Measurements from ENCODE around the gene PSMC3. TPM values are rescaled to one million over a fixed set of nuclear protein-coding genes. Genes with fewer than 3 reads are reported as not detected.

PSMC3 gene
- total RNA-seq, 1 donor from 2014 or later: 79.6 TPM

- DNase-seq: no peak
These were observed 50.6 kb downstream of the PSMC3 start for GRCh38 chr11:47375546-47376085.

GRCh38 chr11:47375020-47375419, 51.2 kb downstream of the PSMC3 start:
- DNase-seq: no peak

- DNase-seq: no peak
These were observed 51.6 kb downstream of the PSMC3 start for GRCh38 chr11:47374720-47375019.

- peak; percentile 25 for DNase-seq
These were observed 52.1 kb downstream of the PSMC3 start for GRCh38 chr11:47373876-47374719.

- DNase-seq: no peak
These were observed 53.8 kb downstream of the PSMC3 start for GRCh38 chr11:47372422-47372821.

- no peak for DNase-seq
These were observed 56.6 kb downstream of the PSMC3 start for GRCh38 chr11:47369676-47370075.

Small RNA genes lying within 50 kb of the gene (small RNA-seq; reads per million reads assigned to genes)
- gene MIR4487 (ENCODE audit: low replicate concordance): not detected

Other genes with a start within 250 kb of the PSMC3 start
- 85.1 TPM for gene ARFGAP2, start 249.6 kb downstream of the PSMC3 start, total RNA-seq
- gene PACSIN3, start 240.0 kb downstream of the PSMC3 start, total RNA-seq: 33.6 TPM
- 20.6 TPM for gene DDB2, start 211.5 kb downstream of the PSMC3 start, total RNA-seq
- 18.8 TPM for gene ACP2, start 177.6 kb downstream of the PSMC3 start, total RNA-seq
- 34.4 TPM for gene NR1H3, start 168.4 kb downstream of the PSMC3 start, total RNA-seq
- gene MADD, start 156.3 kb downstream of the PSMC3 start, total RNA-seq: 28.8 TPM
- gene MYBPC3, start 73.7 kb downstream of the PSMC3 start, total RNA-seq: 0.30 TPM
- 7.5 TPM for gene SPI1, start 47.9 kb downstream of the PSMC3 start, total RNA-seq
- 22.2 TPM for gene SLC39A13, start 17.8 kb downstream of the PSMC3 start, total RNA-seq
- 2.5 TPM for gene RAPSN, start 22.7 kb upstream of the PSMC3 start, total RNA-seq
- 102 TPM for gene CELF1, start 126.7 kb upstream of the PSMC3 start, total RNA-seq
- gene PTPMT1, start 139.2 kb upstream of the PSMC3 start, total RNA-seq: 26.9 TPM
- 15.7 TPM for gene KBTBD4, start 152.5 kb upstream of the PSMC3 start, total RNA-seq
- 44.2 TPM for gene NDUFS3, start 152.6 kb upstream of the PSMC3 start, total RNA-seq
- gene FAM180B, start 160.2 kb upstream of the PSMC3 start, total RNA-seq: 0.99 TPM
- 1.3 TPM for gene C1QTNF4, start 168.0 kb upstream of the PSMC3 start, total RNA-seq
- 34.4 TPM for gene MTCH2, start 216.1 kb upstream of the PSMC3 start, total RNA-seq

Measured in skin of body (tissue), 3 donors.